Limb (tissue), 2 donors: ENCODE results near the gene TPGS2.
A peak's percentile ranks its signal among the peaks of the same experiment; 100 is the strongest.
"Not testable (repeated sequence)": the region's sequence is repeated elsewhere in the genome, so short reads cannot be mapped to it uniquely, and the experiment has no call there.

Experiments
- DNase-seq, 2 donors: peaks; one replicate each; pipeline ENCODE4 v3.0.0-alpha.2; 2016; ENCODE audit errors: extremely low spot score in 2 of 2

Gene TPGS2

GRCh38 chr18:36776650-36777049, 52.2 kb downstream of the TPGS2 start:
- no peak for DNase-seq

GRCh38 chr18:36775396-36775795, 53.4 kb downstream of the TPGS2 start:
- no peak for DNase-seq

- no peak for DNase-seq
These were observed 56.5 kb downstream of the TPGS2 start for GRCh38 chr18:36772241-36772723.

GRCh38 chr18:36771245-36771644, 57.6 kb downstream of the TPGS2 start:
- DNase-seq: no peak

- DNase-seq: no peak
These were observed 58.4 kb downstream of the TPGS2 start for GRCh38 chr18:36770315-36770946.

- no peak for DNase-seq
These were observed 59.0 kb downstream of the TPGS2 start for GRCh38 chr18:36769611-36770314.

- DNase-seq: no peak
These were observed 59.6 kb downstream of the TPGS2 start for GRCh38 chr18:36769172-36769571.

- DNase-seq: no peak
These were observed 62.0 kb downstream of the TPGS2 start for GRCh38 chr18:36766836-36767235.

GRCh38 chr18:36762965-36763364, 65.8 kb downstream of the TPGS2 start:
- not testable (repeated sequence) for DNase-seq

GRCh38 chr18:36762074-36762473, 66.7 kb downstream of the TPGS2 start:
- no peak for DNase-seq

- no peak for DNase-seq
These were observed 67.6 kb downstream of the TPGS2 start for GRCh38 chr18:36761186-36761698.

- no peak for DNase-seq
These were observed 68.2 kb downstream of the TPGS2 start for GRCh38 chr18:36760598-36760997.

- no peak for DNase-seq
These were observed 69.5 kb downstream of the TPGS2 start for GRCh38 chr18:36759167-36759776.

- DNase-seq: no peak
These were observed 70.2 kb downstream of the TPGS2 start for GRCh38 chr18:36758623-36759022.

GRCh38 chr18:36757991-36758390, 70.8 kb downstream of the TPGS2 start:
- no peak for DNase-seq

GRCh38 chr18:36757081-36757480, 71.7 kb downstream of the TPGS2 start:
- DNase-seq: peak in 1 of 2 donors; percentile 78

- DNase-seq: peak in 1 of 2 donors; percentile 49
These were observed 72.6 kb downstream of the TPGS2 start for GRCh38 chr18:36756242-36756641.

- no peak for DNase-seq
These were observed 75.6 kb downstream of the TPGS2 start for GRCh38 chr18:36752929-36753865.

GRCh38 chr18:36745219-36745975, 83.4 kb downstream of the TPGS2 start:
- no peak for DNase-seq

GRCh38 chr18:36744261-36744876, 84.4 kb downstream of the TPGS2 start:
- no peak for DNase-seq
